WTC11 (cell line): Measurements from ENCODE around the gene TSPAN5. TPM values are rescaled to one million over a fixed set of nuclear protein-coding genes. Genes with fewer than 3 reads are reported as not detected.

Experiments used
- ATAC-seq: fragments of 200-7000 bp; cut with Tn5 transposase; 2 replicates; pipeline ENCODE4 v1.10.0; 2021; ENCODE audit warnings: mild to moderate bottlenecking, moderate library complexity
- CTCF ChIA-PET: fragments of 300-600 bp; sonication (Branson Sonifier 250); formaldehyde crosslinking; loops from one replicate; lab custom pipeline; 2021; ENCODE audit warnings: antibody characterized with exemption; lab: Charles Lee
- POLR2A ChIA-PET: fragments of 350-600 bp; sonication (Branson Sonifier 250); formaldehyde crosslinking; loops from one replicate; lab custom pipeline; 2021; ENCODE audit warnings: antibody characterized with exemption; lab: Charles Lee
- DNase-seq: peaks from one replicate; pipeline ENCODE4 v3.0.0; 2021; ENCODE audit warnings: low spot score
- H3K27ac Mint-ChIP-seq: 2 replicates; pipeline ENCODE4 v1.8.0; 2021; ENCODE audit warnings: mixed read lengths
- H3K27me3 Mint-ChIP-seq: 2 replicates; pipeline ENCODE4 v1.8.0; 2021; ENCODE audit warnings: low read depth, mild to moderate bottlenecking, moderate library complexity, mixed read lengths
- H3K36me3 Mint-ChIP-seq: 2 replicates; pipeline ENCODE4 v1.8.0; 2021; ENCODE audit warnings: mixed read lengths
- H3K4me1 Mint-ChIP-seq: 2 replicates; pipeline ENCODE4 v1.8.0; 2022; ENCODE audit warnings: mixed read lengths
- H3K4me3 Mint-ChIP-seq: 2 replicates; pipeline ENCODE4 v1.8.0; 2021; ENCODE audit warnings: mild to moderate bottlenecking, moderate library complexity, mixed read lengths
- H3K9me3 Mint-ChIP-seq: 2 replicates; pipeline ENCODE4 v1.8.0; 2021; ENCODE audit warnings: mixed read lengths
- AFF4 ChIP-seq: sonication (generic); formaldehyde crosslinking; IDR thresholded peaks from 2 replicates; pipeline ENCODE4 v1.8.1; 2023; ENCODE audit warnings: mild to moderate bottlenecking, missing genetic modification reagents, borderline replicate concordance
- CBFB ChIP-seq: sonication (generic); formaldehyde crosslinking; IDR thresholded peaks from 2 replicates; pipeline ENCODE4 v1.8.1; 2022; ENCODE audit warnings: mild to moderate bottlenecking, low read depth, missing genetic modification reagents
- CDX4 ChIP-seq: fragments of 250-450 bp; sonication (Bioruptor Pico); IDR thresholded peaks from 2 replicates; pipeline ENCODE4 v1.9.0; 2021; ENCODE audit warnings: moderate library complexity, mild to moderate bottlenecking, inconsistent platforms, borderline replicate concordance
- CTCF ChIP-seq: fragments of 200-600 bp; IDR thresholded peaks from 2 replicates; pipeline ENCODE4 v1.8.0; 2022; ENCODE audit warnings: antibody characterized with exemption
- EMX1 ChIP-seq: fragments of 250-450 bp; sonication (Bioruptor Pico); IDR thresholded peaks from 2 replicates; pipeline ENCODE4 v1.8.0; 2021; ENCODE audit warnings: mild to moderate bottlenecking
- FOXP4 ChIP-seq: sonication (generic); formaldehyde crosslinking; IDR thresholded peaks from 2 replicates; pipeline ENCODE4 v1.8.0; 2022; ENCODE audit warnings: mild to moderate bottlenecking, missing genetic modification reagents
- HMGXB4 ChIP-seq: sonication (generic); formaldehyde crosslinking; IDR thresholded peaks from 2 replicates; pipeline ENCODE4 v1.8.1; 2023; ENCODE audit warnings: mild to moderate bottlenecking, moderate library complexity, missing genetic modification reagents
- IRF2 ChIP-seq: sonication (generic); formaldehyde crosslinking; IDR thresholded peaks from 2 replicates; pipeline ENCODE4 v1.8.0; 2022; ENCODE audit warnings: low read depth, missing genetic modification reagents, borderline replicate concordance
- KAT7 ChIP-seq: sonication (generic); formaldehyde crosslinking; IDR thresholded peaks from 2 replicates; pipeline ENCODE4 v1.8.1; 2023; ENCODE audit warnings: missing genetic modification reagents, mild to moderate bottlenecking, borderline replicate concordance
- MYBL2 ChIP-seq: sonication (generic); formaldehyde crosslinking; IDR thresholded peaks from 2 replicates; pipeline ENCODE4 v1.8.1; 2023; ENCODE audit warnings: mild to moderate bottlenecking, moderate library complexity, missing genetic modification reagents
- NR1H2 ChIP-seq: sonication (generic); formaldehyde crosslinking; IDR thresholded peaks from 2 replicates; pipeline ENCODE4 v1.9.0; 2021; ENCODE audit warnings: mild to moderate bottlenecking, moderate library complexity, missing genetic modification reagents
- NR2C2 ChIP-seq: sonication (generic); formaldehyde crosslinking; IDR thresholded peaks from 2 replicates; pipeline ENCODE4 v1.8.0; 2022; ENCODE audit warnings: mild to moderate bottlenecking, missing genetic modification reagents
- TEAD1 ChIP-seq: sonication (generic); formaldehyde crosslinking; IDR thresholded peaks from 2 replicates; pipeline ENCODE4 v1.8.0; 2022; ENCODE audit warnings: mild to moderate bottlenecking, missing genetic modification reagents
- ZNF121 ChIP-seq: sonication (generic); formaldehyde crosslinking; IDR thresholded peaks from 2 replicates; pipeline ENCODE4 v1.8.0; 2023; ENCODE audit warnings: missing genetic modification reagents
- ZNF232 ChIP-seq: sonication (generic); formaldehyde crosslinking; IDR thresholded peaks from 2 replicates; pipeline ENCODE4 v1.8.0; 2022; ENCODE audit warnings: mild to moderate bottlenecking, missing genetic modification reagents
- ZNF425 ChIP-seq: fragments of 250-450 bp; sonication (Bioruptor Pico); conservative IDR thresholded peaks from 2 replicates; pipeline ENCODE4 v1.9.0; 2021; ENCODE audit warnings: mild to moderate bottlenecking
- total RNA-seq: library from RNA; stranded (reverse); gene quantifications from 3 replicates; pipeline ENCODE4 v1.2.3, GENCODE V29; 2021
- TF ChIP-seq, protein P1 (sequence below): sonication (generic); formaldehyde crosslinking; conservative IDR thresholded peaks from 2 replicates; pipeline ENCODE4 v1.8.1; 2023; ENCODE audit warnings: mild to moderate bottlenecking, low read depth, missing genetic modification reagents, moderate library complexity

TSPAN5 gene
- total RNA-seq, 1 experiment from 2014 or later = 22.7 TPM

- POLR2A ChIA-PET = interaction anchor here (0.6 kb wide), 1 partner anchor 135 kb away, joined by 3 read pairs; no protein-coding TSS in a partner anchor
Observed at GRCh38 chr4:98540803-98541202, 117.6 kb downstream of the TSPAN5 start.

More at GRCh38 chr4:98540803-98541202, 117.6 kb downstream of the TSPAN5 start:
- CTCF ChIA-PET = no interaction called here
- Mint-ChIP-seq H3K9me3 (no peaks in the 10 kb centered on the region), H3K27me3 (no peaks in the 10 kb centered on the region; the same call in 1 of the 2 replicates), H3K4me1 (peaks cover 23% of the 10 kb centered on the region), H3K4me3 (no peak overlapping the region), H3K36me3 (0 out of 2 replicates have a peak, but pooled peaks cover under 1% of the 10 kb centered on the region), H3K27ac (no peak overlapping the region)
- TF ChIP-seq NR1H2 (no peak), ZNF121 (CRISPR knock-in tag) (no peak), ZNF425 (CRISPR knock-in tag) (no peak), HMGXB4 (CRISPR knock-in tag) (no peak), TEAD1 (CRISPR knock-in tag) (no peak), FOXP4 (no peak), NR2C2 (CRISPR knock-in tag) (no peak), CTCF (no peak), MYBL2 (no peak), IRF2 (no peak), CDX4 (CRISPR knock-in tag) (no peak), CBFB (CRISPR knock-in tag) (no peak), EMX1 (CRISPR knock-in tag) (no peak), ZNF232 (no peak), AFF4 (CRISPR knock-in tag) (no peak), KAT7 (CRISPR knock-in tag) (no peak)
- TF ChIP-seq, protein P1, sequence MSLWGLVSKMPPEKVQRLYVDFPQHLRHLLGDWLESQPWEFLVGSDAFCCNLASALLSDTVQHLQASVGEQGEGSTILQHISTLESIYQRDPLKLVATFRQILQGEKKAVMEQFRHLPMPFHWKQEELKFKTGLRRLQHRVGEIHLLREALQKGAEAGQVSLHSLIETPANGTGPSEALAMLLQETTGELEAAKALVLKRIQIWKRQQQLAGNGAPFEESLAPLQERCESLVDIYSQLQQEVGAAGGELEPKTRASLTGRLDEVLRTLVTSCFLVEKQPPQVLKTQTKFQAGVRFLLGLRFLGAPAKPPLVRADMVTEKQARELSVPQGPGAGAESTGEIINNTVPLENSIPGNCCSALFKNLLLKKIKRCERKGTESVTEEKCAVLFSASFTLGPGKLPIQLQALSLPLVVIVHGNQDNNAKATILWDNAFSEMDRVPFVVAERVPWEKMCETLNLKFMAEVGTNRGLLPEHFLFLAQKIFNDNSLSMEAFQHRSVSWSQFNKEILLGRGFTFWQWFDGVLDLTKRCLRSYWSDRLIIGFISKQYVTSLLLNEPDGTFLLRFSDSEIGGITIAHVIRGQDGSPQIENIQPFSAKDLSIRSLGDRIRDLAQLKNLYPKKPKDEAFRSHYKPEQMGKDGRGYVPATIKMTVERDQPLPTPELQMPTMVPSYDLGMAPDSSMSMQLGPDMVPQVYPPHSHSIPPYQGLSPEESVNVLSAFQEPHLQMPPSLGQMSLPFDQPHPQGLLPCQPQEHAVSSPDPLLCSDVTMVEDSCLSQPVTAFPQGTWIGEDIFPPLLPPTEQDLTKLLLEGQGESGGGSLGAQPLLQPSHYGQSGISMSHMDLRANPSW (CRISPR knock-in tag) = no peak
- DNase-seq (no peak), ATAC-seq (no peak)
